Thyroid gland (tissue), 4 donors: Measurements from ENCODE around the gene DOCK10.

Experiments used
- POLR2A ChIP-seq, 2 donors: fragments of 450-650 bp; IDR thresholded peaks; one replicate each; pipeline ENCODE4 v1.6.1; 2017; ENCODE audit warnings: antibody characterized with exemption in 2 of 2, mild to moderate bottlenecking in 2 of 2, moderate library complexity in 1 of 2
- TF ChIP-seq, protein P1 (sequence below), 6 experiments: fragments of 200-600 bp in 3 of 6; fragments of 450-650 bp in 3 of 6; sonication (generic) in 3 of 6; IDR thresholded peaks; one replicate each; pipeline ENCODE4 v1.5.1; 2016 to 2019; ENCODE audit warnings: antibody characterized with exemption in 6 of 6, mild to moderate bottlenecking in 2 of 6, inconsistent platforms in 1 of 6, moderate library complexity in 1 of 6

DNA sequence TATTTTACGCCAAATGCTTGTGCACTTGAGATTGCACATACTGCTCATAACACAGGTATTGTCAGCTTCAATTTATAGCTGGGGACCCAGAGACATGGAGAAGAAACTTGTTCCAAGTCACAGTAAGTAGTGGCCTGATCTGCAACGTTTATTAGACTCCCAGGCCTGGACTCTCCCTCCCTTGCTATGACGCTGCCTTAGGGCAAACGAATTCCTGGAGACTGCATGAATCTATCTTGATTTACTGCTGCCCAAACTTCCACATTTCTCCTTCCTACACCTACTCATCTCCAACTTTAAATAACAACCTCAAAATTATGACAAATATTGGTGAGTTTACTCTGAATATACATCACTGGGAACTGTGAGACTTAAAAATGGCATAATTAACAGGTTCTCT is 181.0 kb downstream of the DOCK10 start:
- TF ChIP-seq, protein P1, sequence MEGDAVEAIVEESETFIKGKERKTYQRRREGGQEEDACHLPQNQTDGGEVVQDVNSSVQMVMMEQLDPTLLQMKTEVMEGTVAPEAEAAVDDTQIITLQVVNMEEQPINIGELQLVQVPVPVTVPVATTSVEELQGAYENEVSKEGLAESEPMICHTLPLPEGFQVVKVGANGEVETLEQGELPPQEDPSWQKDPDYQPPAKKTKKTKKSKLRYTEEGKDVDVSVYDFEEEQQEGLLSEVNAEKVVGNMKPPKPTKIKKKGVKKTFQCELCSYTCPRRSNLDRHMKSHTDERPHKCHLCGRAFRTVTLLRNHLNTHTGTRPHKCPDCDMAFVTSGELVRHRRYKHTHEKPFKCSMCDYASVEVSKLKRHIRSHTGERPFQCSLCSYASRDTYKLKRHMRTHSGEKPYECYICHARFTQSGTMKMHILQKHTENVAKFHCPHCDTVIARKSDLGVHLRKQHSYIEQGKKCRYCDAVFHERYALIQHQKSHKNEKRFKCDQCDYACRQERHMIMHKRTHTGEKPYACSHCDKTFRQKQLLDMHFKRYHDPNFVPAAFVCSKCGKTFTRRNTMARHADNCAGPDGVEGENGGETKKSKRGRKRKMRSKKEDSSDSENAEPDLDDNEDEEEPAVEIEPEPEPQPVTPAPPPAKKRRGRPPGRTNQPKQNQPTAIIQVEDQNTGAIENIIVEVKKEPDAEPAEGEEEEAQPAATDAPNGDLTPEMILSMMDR (IDR thresholded peaks at IDR 0.05) = no peak
- no peak for TF ChIP-seq POLR2A (IDR thresholded peaks at IDR 0.05)
